Upper lobe of left lung (tissue), 4 donors: ENCODE measurements around the gene ADARB1.

Experiments
- EP300 ChIP-seq, 4 donors: sonication (generic); formaldehyde crosslinking; IDR thresholded peaks; one replicate each; pipeline ENCODE4 v1.5.1; 2017; ENCODE audit warnings: antibody characterized with exemption in 4 of 4, control low read depth in 2 of 4
- POLR2A ChIP-seq, 4 donors: fragments of 450-650 bp; IDR thresholded peaks; one replicate each; pipeline ENCODE4 v1.5.1; 2016 to 2017; ENCODE audit warnings: antibody characterized with exemption in 4 of 4, mild to moderate bottlenecking in 2 of 4
- POLR2AphosphoS5 ChIP-seq, 2 donors: sonication (generic); formaldehyde crosslinking; IDR thresholded peaks; one replicate each; pipeline ENCODE4 v1.5.1; 2017; ENCODE audit warnings: antibody characterized with exemption in 2 of 2
- TF ChIP-seq, protein P1 (sequence below), 6 experiments: fragments of 450-650 bp in 4 of 6; fragments of 200-600 bp in 2 of 6; sonication (generic) in 2 of 6; IDR thresholded peaks; one replicate each; pipeline ENCODE4 v1.5.1; 2016 to 2019; ENCODE audit warnings: antibody characterized with exemption in 6 of 6

GRCh38 chr21:45141507-45141906, 67.1 kb downstream of the ADARB1 start:
- TF ChIP-seq EP300 (IDR thresholded peaks at IDR 0.05) (no peak), POLR2A (IDR thresholded peaks at IDR 0.05) (no peak), POLR2AphosphoS5 (IDR thresholded peaks at IDR 0.05) (no peak)
- TF ChIP-seq, protein P1, sequence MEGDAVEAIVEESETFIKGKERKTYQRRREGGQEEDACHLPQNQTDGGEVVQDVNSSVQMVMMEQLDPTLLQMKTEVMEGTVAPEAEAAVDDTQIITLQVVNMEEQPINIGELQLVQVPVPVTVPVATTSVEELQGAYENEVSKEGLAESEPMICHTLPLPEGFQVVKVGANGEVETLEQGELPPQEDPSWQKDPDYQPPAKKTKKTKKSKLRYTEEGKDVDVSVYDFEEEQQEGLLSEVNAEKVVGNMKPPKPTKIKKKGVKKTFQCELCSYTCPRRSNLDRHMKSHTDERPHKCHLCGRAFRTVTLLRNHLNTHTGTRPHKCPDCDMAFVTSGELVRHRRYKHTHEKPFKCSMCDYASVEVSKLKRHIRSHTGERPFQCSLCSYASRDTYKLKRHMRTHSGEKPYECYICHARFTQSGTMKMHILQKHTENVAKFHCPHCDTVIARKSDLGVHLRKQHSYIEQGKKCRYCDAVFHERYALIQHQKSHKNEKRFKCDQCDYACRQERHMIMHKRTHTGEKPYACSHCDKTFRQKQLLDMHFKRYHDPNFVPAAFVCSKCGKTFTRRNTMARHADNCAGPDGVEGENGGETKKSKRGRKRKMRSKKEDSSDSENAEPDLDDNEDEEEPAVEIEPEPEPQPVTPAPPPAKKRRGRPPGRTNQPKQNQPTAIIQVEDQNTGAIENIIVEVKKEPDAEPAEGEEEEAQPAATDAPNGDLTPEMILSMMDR (IDR thresholded peaks at IDR 0.05) = no peak
